Gastroesophageal sphincter (tissue), 4 donors: Measurements from ENCODE around the gene SPIN3. TPM values are rescaled to one million over a fixed set of nuclear protein-coding genes. Genes with fewer than 3 reads are reported as not detected.
"Not testable (repeated sequence)": the region's sequence is repeated elsewhere in the genome, so short reads cannot be mapped to it uniquely, and the experiment has no call there.

ENCODE experiments used
- ATAC-seq: fragments of 150-250 bp; one replicate; pipeline ENCODE4 v1.9.1; 2016; ENCODE audit warnings: mild to moderate bottlenecking, moderate library complexity
- H3K27ac ChIP-seq, 4 donors: fragments of 200-600 bp; sonication (generic) in 3 of 4; 1 replicate in 3 of 4; 2 replicates in 1 of 4; pipeline ENCODE4 v1.5.1; 2016 to 2019
- H3K27me3 ChIP-seq: fragments of 200-600 bp; sonication (generic); one replicate; pipeline ENCODE4 v1.5.1; 2019
- H3K36me3 ChIP-seq, 2 donors: fragments of 200-600 bp; sonication (generic); one replicate each; pipeline ENCODE4 v1.5.1; 2019; ENCODE audit warnings: control low read depth in 1 of 2
- H3K4me1 ChIP-seq, 3 donors: fragments of 200-600 bp; sonication (generic); 1 replicate in 2 of 3; 2 replicates in 1 of 3; pipeline ENCODE4 v1.5.1; 2016 to 2019; ENCODE audit warnings: control low read depth in 2 of 3
- H3K4me3 ChIP-seq, 2 donors: fragments of 200-600 bp; sonication (generic); one replicate each; pipeline ENCODE4 v1.5.1; 2019; ENCODE audit warnings: mild to moderate bottlenecking in 1 of 2, moderate library complexity in 1 of 2
- H3K9me3 ChIP-seq, 3 donors: fragments of 200-600 bp; sonication (generic); one replicate each; pipeline ENCODE4 v1.5.1; 2017 to 2019; ENCODE audit warnings: control low read depth in 2 of 3
- EP300 ChIP-seq: sonication (generic); formaldehyde crosslinking; IDR thresholded peaks from one replicate; pipeline ENCODE4 v1.6.1; 2017; ENCODE audit warnings: antibody characterized with exemption, mild to moderate bottlenecking
- POLR2A ChIP-seq, 2 donors: fragments of 450-650 bp; IDR thresholded peaks; one replicate each; pipeline ENCODE4 v1.6.1; 2017; ENCODE audit warnings: antibody characterized with exemption in 2 of 2, mild to moderate bottlenecking in 2 of 2, moderate library complexity in 1 of 2
- POLR2AphosphoS5 ChIP-seq: sonication (generic); formaldehyde crosslinking; IDR thresholded peaks from one replicate; pipeline ENCODE4 v1.6.1; 2017; ENCODE audit warnings: antibody characterized with exemption
- WGBS, 2 donors: methylation state at CpG; one replicate each; pipeline ENCODE4 v1.1.5; 2018; ENCODE audit warnings: low coverage in 1 of 2; 5-methylcytosine and 5-hydroxymethylcytosine counted together
- total RNA-seq, 4 donors: library from RNA; depleted of rRNA; stranded (reverse); fragments of >200 nt; gene quantifications; one replicate each; pipeline ENCODE4 v1.1.0, GENCODE V29; 2016
- TF ChIP-seq, protein P1 (sequence below), 4 experiments: fragments of 200-600 bp in 2 of 4; fragments of 450-650 bp in 2 of 4; sonication (generic) in 1 of 4; IDR thresholded peaks; one replicate each; pipeline ENCODE4 v1.5.1; 2017 to 2019; ENCODE audit warnings: antibody characterized with exemption in 4 of 4, mild to moderate bottlenecking in 2 of 4, moderate library complexity in 2 of 4

Gene SPIN3
- 10 to 100 TPM in 1 of 4 donors, 1 to 10 TPM in 3; 4.7 to 15.7 (median 7.8) TPM for total RNA-seq

DNA sequence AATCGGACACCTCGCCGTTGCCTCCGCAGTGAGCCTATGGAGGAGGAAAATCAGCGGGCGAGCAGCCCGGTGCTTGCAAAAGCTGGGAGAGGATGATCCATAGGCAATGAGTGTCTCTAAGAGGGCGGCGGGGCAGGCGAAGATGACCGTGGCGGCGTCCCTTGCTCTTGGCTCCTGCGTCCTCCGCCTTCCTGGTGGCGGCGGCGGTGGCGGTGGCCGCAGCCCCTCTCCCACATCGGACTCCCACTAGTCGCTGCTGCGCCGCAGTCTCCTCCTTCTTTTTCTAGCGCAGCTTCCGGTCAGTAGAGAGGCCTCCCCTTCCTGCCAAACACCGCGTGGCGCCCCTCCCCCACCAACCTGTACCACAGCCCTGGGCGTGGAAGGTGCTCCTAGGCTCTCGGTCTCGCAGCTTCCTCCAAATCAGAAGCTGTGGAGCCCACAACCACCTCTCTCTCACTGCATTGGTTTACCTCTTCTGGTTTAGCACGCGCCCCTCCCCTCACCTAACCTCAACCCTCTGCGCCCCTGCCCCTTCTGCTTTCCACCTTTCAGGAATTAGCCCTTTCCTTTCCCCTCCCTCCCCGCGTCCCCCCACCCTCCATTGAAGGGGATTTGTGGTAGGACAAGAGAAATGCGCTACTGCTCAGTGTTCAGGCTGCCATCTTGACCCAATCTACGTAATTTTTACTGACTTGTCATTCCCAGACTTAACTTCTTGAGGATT lies at the start of gene SPIN3:
SPIN3 (minus strand) TSS at position 271 of the 724 bp plus-strand sequence. CDS start 594 bp downstream, outside the sequence.
- Histone ChIP-seq H3K27ac (peak within 1 kb of the TSS; percentile 72 to 80 (median 80)), H3K4me3 (peak within 1 kb of the TSS; percentile 67 to 99), H3K27me3 (no peaks in the 10 kb centered on the region), H3K4me1 (peaks cover 0 to 16% (median 0%) of the 10 kb centered on the region in 3 donors), H3K36me3 (no peaks in the 10 kb centered on the region), H3K9me3 (no peaks in the 10 kb centered on the region)
- ATAC-seq = peak; percentile 92
- WGBS, 2 donors = 0 to 8% methylated on average over 2 to 3 of the region's 39 CpGs
- TF ChIP-seq EP300 = no peak
- TF ChIP-seq POLR2AphosphoS5 = no peak
- TF ChIP-seq POLR2A (IDR thresholded peaks at IDR 0.05) = peak in 1 of 2 donors; percentile 28
- TF ChIP-seq, protein P1, sequence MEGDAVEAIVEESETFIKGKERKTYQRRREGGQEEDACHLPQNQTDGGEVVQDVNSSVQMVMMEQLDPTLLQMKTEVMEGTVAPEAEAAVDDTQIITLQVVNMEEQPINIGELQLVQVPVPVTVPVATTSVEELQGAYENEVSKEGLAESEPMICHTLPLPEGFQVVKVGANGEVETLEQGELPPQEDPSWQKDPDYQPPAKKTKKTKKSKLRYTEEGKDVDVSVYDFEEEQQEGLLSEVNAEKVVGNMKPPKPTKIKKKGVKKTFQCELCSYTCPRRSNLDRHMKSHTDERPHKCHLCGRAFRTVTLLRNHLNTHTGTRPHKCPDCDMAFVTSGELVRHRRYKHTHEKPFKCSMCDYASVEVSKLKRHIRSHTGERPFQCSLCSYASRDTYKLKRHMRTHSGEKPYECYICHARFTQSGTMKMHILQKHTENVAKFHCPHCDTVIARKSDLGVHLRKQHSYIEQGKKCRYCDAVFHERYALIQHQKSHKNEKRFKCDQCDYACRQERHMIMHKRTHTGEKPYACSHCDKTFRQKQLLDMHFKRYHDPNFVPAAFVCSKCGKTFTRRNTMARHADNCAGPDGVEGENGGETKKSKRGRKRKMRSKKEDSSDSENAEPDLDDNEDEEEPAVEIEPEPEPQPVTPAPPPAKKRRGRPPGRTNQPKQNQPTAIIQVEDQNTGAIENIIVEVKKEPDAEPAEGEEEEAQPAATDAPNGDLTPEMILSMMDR (IDR thresholded peaks at IDR 0.05) = no peak

DNA sequence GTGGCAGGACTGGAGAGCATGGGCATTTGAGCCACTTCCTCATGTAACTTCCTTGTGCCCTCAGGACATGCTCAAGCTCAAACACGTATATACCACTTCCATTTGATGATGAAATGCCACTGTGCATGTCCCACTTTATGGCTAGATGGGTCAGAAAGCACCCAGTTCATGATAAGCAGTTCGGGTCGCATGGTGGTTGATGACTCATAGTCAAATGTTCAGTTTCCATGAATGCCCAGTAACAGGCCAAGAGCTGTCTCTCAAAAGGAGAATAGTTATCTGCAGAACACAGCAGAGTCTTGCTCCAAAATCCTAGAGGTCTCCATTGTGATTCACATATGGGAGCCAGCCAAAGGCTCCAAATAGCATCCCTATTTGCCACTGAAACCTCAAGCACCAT lies 48.9 kb upstream of the SPIN3 start:
- TF ChIP-seq, protein P1 (IDR thresholded peaks at IDR 0.05) = no peak
- TF ChIP-seq POLR2AphosphoS5 (no peak), EP300 (no peak), POLR2A (IDR thresholded peaks at IDR 0.05) (no peak)
- no peak overlapping the region for H3K4me3 ChIP-seq
- H3K9me3 ChIP-seq = no peaks in the 10 kb centered on the region
- ATAC-seq = no peak
- H3K4me1 ChIP-seq = no peaks in the 10 kb centered on the region
- H3K36me3 ChIP-seq = no peaks in the 10 kb centered on the region
- H3K27ac ChIP-seq = no peak overlapping the region
- 81% methylated on average over 3 of the region's 3 CpGs; no CpG with 5 or more reads in 1 of the 2 donors for WGBS, 2 donors
- no peaks in the 10 kb centered on the region for H3K27me3 ChIP-seq

DNA sequence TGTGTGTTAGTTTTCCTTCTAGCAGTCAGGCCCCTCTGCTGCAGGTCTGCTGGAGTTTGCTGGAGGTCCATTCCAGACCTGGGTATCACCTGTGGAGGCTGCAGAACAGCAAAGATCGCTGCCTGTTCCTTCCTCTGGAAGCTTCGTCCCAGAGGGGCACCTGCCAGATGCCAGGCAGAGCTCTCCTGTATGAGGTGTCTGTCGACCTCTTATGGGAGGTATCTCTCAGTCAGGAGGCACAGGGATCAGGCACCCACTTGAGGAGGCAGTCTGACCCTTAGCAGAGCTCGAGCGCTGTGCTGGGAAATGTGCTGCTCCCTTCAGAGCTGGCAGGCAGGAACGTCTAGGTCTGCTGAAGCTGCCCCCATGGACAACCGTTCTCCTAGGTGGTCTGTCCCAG lies 41.9 kb upstream of the SPIN3 start:
- H3K27me3 ChIP-seq, H3K27ac ChIP-seq, H3K36me3 ChIP-seq, H3K4me1 ChIP-seq, H3K4me3 ChIP-seq, ATAC-seq, H3K9me3 ChIP-seq: not testable (repeated sequence)
- no CpG with 5 or more reads among the region's 7 CpGs for WGBS, 2 donors

DNA sequence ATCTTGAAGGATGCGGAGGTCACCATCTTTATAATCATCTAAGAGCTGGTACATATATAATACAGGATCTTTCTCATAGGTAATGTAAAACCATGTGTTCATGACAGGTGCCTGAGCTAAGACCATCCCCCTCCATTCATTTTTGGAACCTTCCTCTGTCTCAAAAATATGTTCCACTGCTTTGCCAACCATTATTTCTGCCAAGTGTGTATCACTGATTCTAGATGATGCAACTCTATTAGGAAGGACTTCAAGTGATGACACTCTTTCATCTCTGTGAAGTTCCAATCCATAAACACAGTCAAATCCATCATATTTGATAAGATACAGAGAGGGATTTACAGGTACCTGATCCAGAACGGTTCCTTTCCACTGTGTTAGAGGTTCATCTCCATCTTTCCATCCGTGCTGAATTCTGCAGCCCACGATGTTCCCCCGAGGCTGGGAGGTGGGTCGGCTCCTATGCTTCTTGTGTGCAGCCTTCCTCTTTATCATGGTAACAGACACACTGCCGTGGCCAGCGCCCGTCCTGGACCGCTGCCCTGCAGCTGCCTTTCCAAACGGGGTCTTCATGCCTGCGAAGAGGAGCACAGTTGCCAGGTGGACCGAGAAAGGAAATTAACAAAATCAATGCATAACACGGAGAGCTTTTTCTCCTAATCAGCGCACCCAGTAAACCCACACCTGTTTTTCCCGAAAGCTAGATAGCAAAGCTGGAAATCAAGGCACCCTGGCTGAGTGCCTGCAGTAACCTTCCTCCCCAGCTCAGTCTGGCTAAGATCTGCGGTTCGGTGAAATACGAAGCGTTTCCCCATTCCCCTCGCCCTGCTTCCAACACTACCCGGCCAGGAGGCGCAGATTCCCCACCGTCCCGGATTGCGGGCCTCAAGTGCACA lies 718 bp downstream of the SPIN3 start:
- Histone ChIP-seq H3K27ac (peak overlapping the region; percentile 72 to 80 (median 80)), H3K4me1 (peaks cover 0 to 16% (median 0%) of the 10 kb centered on the region in 3 donors), H3K9me3 (no peaks in the 10 kb centered on the region), H3K27me3 (no peaks in the 10 kb centered on the region), H3K36me3 (no peaks in the 10 kb centered on the region), H3K4me3 (peak overlapping the region; percentile 67 to 99)
- TF ChIP-seq, protein P1 (IDR thresholded peaks at IDR 0.05) = no peak
- TF ChIP-seq EP300 (no peak), POLR2AphosphoS5 (no peak), POLR2A (IDR thresholded peaks at IDR 0.05) (no peak)
- ATAC-seq = peak; percentile 18
- WGBS, 2 donors = 18 to 36% methylated on average over 6 to 17 of the region's 26 CpGs

DNA sequence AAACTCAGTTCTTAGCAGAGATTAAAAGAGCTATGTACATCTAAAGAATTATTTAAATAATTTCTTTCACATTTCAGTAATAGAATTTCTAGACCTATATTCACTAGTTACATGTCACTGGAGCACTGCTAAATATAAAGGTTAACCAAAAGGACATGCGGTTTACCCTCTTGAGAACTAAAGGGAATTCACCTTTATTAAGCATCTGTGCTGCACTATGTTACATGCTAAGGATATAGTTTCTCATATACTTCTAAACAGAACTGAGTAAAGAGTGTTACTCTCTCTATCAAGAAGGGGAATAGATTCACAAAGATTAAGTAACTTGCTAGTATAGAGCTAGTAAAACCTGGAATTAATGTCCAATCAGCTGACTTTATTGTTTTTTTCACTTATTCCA lies 7.6 kb downstream of the SPIN3 start:
- ATAC-seq = no peak
- no peak overlapping the region for H3K4me3 ChIP-seq
- TF ChIP-seq POLR2AphosphoS5 (no peak), POLR2A (IDR thresholded peaks at IDR 0.05) (no peak), EP300 (no peak)
- TF ChIP-seq, protein P1 (IDR thresholded peaks at IDR 0.05) = no peak
- H3K27me3 ChIP-seq = no peaks in the 10 kb centered on the region
- peaks cover 0 to 19% of the 10 kb centered on the region in 2 donors for H3K36me3 ChIP-seq
- H3K27ac ChIP-seq = no peak overlapping the region
- H3K4me1 ChIP-seq = no peaks in the 10 kb centered on the region
- 100% methylated on average over 1 of the region's 1 CpG for WGBS, 2 donors
- no peaks in the 10 kb centered on the region for H3K9me3 ChIP-seq
